SK-N-DZ (cell line): ENCODE measurements around the gene TCF7.

ENCODE experiments used
- DNase-seq: peaks from one replicate; pipeline ENCODE4 v3.0.0-alpha.2; 2015; ENCODE audit warnings: low spot score

The TCF7 gene

DNA sequence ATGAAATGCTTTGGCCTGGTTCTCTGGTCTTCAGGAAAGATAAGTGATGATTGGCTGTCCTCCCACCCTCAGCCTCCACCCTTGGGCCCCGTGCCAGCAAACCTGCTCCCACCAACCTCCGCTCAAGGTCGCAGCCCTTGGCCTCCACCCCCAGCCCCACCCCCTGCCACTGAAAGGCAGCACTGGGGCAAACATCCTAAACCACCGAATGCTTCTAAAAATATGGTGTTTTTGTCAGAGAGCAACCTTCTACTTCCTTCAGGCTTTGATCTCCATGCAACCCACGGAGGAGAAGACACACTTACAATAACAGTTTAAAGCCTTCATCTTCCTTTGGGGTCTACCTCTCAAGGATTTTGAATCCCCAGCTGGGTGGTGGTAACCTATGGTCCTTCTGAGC is 24.0 kb upstream of the TCF7 start:
- DNase-seq: no peak

- DNase-seq: no peak
These were observed 22.8 kb upstream of the TCF7 start for GRCh38 chr5:134091626-134092121.

- no peak for DNase-seq
These were observed 21.6 kb upstream of the TCF7 start for GRCh38 chr5:134092875-134093274.

DNA sequence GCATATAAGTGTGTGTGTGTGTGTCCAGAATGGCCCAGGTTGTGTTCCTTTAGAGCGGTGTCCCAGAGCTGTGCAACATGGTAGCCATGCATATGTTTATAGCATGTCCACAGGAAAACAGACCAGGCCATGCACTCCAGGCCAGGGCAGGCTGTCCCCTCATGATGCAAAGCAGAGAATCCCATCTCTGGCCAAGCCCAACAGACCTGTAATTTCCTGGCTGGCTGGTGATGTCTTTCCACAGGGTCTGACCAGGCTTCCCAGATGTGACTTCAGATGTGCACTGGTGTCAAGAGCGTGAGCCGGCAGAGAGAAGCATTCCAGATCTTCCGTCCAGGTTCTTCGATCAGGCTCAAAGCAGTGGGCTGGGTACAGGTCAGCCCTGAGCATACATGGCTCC is 21.1 kb upstream of the TCF7 start:
- DNase-seq: no peak

GRCh38 chr5:134095293-134095692 is 19.2 kb upstream of the TCF7 start:
- no peak for DNase-seq

- DNase-seq: no peak
These were observed 18.4 kb upstream of the TCF7 start for GRCh38 chr5:134095887-134096589.

DNA sequence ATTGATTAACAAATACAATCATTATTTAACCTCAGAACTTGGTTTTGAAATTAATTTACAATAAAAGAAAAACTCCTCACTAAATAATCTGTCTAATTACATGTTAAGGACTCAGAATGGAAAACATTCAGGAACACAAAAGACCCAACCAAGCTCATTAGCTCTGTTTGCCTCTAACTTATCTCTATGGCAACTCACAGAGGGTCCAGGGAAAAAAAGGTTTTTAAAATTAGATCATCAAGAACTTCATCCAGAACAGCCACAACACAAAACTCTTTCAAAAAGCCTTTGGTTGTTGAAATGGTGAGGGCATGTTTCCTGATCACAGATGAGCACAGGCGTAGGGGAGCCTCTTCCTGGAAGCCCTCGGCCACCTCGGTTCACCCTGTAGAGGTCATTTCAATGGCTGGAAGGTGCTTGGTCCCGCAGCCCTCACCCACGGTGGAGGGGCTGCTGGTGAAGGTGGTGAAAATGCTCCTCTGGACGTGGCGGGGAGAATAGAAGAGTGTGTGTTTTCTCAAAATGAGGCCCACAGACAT is 17.2 kb upstream of the TCF7 start:
- DNase-seq: no peak

DNA sequence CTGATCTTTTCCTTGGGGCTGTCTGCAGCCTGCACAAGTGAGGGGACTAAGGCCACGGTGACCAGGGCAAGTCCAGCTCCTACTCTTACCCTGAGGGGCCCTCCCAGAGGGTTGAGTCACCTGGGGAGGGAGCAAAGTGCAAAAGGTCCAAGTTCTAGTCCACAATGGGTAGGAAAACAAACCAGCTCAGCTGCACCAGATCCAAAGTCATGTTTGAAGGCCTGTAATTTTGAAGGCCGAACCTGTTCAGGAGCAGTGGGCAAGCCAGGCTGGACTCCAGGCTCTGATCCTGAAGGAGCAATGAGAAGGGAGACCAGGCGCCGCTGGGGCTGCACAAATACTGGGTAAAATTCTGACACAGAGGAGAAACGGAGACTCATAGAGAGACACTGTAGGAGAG is 15.8 kb upstream of the TCF7 start:
- no peak for DNase-seq

DNA sequence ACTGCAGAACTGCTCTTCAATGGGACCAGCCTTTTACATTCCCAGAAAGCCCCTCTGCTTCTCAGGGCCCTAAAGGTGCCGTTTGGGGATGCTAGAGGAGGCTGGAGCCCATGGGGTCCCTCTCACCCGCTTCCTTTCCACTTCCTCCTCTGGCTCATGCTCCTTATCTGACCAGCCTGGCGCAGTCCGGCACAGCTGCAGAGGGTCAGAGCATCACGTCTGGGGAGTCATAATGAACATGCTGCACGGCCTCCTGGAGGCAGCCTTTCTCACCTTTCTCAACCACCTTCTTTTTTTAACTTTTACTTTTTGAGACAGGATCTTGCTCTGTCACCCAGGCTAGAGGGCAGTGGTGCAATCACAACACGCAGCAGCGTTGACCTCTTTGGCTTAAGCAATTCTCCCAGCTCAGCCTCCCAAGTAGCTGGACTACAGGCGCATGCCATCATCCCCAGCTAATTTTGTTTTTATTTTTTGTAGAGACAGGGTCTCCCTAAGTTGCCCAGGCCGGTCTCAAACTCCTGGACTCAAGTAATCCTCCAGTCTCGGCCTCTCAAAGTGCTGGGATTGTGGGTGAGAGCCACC is 15.1 kb upstream of the TCF7 start:
- no peak for DNase-seq

DNA sequence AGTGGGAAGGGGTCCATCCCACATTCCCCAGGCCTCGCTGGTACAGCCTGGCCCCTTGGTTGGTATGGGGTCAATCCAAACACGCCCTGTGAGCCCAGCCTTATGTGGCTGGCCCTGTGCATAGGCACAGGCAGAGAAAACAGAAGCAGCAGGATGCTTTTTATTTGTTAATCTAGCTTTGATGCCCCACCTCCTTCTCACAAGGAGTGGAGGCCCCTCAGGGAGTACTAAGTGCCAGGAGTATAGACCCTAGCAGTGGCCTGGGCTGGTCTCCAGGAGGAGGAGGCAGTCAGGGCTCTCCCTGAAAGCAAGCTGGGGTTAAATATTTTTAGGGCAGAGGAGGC is 14.6 kb upstream of the TCF7 start:
- no peak for DNase-seq

DNA sequence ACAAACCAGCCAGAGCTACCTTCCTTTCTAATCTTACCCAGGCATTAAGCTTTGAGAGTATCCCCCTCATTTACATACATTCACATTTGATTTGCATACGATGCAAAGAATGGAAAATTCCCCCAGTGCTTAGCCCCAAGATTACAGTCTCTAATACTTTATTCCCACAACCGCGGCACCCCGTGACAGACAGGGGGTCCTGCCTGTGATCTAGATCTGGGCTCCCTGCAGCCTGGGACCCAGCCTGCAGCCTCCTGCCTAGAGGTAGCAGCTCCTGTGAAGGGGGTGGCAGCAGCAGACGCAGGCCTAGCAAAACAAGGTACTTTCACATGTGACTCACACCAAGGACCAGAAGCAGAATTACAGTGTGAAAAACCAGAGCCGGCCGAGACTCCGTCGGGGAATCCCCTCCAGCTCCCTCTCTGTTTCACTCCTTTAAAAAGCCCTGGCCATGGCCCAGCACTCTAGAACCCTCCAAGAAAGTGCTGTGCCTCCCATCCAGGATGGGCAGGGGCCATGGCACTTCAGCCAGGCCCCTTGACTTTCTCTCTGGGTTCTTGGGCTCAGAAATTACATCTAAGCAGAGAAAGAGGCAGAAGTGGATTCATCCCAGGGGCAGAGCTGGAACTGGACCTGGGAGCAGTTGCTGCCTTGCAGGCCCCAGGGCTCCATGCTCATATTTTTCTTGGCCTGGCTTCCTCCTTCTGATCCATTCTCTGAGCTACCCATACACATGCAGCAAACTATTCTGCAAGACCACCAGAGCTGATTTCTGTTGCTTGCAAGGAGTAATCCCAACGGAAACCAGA is 14.0 kb upstream of the TCF7 start:
- no peak for DNase-seq

GRCh38 chr5:134101686-134102439 is 12.6 kb upstream of the TCF7 start:
- peak; percentile 66 for DNase-seq

DNA sequence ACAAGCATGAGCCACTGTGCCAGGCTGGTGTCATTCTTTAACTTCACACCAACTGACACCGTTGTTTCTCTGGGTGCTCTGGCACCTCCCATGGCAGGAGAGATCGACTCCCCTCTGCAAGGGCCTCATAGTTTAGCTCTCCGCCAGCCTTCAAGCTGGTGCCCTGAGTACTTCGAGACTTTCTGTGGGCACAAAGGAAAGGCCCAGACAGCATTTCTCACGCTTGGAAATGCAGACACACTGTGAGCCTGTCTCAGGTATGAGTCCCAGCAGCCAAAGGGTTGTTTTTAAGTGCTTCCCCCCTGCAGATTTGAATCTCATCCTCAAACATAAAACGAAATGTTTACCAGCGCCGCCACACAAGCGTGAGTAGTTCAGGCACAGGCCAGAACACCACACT is 11.1 kb upstream of the TCF7 start:
- no peak for DNase-seq

DNA sequence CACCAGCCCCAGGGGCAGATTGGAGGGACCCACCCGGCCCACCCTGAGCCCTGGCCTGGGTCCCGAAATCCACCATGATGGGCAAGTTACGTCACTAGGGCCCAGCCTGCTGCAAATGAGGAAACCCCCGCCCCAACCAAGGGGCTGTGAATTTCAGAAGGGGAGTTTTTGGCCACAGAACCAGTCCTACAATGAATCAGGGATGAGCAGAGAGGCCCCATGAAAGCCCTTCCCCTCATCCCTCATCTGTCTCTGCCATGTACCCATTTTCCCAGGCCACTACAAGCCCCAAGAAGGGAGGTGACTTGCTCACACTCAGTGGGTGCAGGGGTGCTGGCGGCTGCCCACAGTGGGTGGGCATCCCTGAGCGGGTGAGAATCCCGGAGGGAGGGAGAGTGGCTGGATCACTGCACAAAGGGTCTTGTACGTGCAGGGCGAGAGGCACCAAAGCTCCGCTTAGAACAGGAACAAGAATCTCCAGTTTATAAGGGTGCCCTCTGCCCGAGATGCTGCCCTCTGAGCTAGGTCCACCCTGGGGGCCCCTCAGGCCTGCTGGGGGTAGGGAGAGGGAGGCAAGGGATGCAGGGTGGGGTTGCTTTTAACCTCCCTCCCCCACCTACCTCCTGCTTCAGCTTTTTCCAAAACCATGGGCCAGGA is 10.4 kb upstream of the TCF7 start:
- no peak for DNase-seq

DNA sequence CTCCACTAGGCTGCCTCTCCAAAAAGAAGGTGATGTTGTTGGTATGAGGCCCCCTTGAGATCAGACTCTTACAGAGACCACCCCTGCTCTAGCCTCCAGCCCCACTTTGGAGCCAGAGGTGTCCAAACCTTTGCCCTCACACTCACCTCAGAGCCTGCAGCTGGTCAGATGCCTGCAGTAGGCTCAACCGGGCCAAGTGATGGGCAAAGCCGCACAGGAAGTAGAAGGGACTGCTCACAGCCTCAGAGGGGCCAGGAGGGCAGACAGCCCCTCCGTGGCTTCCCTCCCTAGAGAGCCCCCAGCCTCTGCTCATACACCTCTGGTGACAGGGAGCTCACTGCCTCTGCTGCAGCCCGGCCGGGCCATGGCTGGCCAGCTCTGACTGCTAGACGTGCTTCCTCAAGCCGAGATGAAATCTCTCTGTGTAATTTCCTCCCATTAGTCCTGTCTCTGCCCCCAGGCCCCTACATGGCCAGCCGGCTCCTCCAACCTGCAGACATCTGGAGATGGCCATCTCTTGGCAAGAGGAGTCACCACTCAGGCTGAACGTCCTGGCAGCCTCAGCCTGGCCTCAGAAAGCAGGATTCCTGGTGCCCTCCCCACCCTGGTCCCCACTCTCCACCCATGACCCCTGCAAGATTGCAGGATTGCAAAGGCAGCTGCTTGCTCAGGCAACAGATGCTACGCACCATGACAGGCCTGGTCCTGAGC is 7.3 kb upstream of the TCF7 start:
- peak; percentile 77 for DNase-seq

- DNase-seq: no peak
These were observed 6.7 kb upstream of the TCF7 start for GRCh38 chr5:134107779-134108178.

- no peak for DNase-seq
These were observed 4.1 kb upstream of the TCF7 start for GRCh38 chr5:134110382-134110781.

- DNase-seq: no peak
These were observed 2.5 kb upstream of the TCF7 start for GRCh38 chr5:134111741-134112647.

DNA sequence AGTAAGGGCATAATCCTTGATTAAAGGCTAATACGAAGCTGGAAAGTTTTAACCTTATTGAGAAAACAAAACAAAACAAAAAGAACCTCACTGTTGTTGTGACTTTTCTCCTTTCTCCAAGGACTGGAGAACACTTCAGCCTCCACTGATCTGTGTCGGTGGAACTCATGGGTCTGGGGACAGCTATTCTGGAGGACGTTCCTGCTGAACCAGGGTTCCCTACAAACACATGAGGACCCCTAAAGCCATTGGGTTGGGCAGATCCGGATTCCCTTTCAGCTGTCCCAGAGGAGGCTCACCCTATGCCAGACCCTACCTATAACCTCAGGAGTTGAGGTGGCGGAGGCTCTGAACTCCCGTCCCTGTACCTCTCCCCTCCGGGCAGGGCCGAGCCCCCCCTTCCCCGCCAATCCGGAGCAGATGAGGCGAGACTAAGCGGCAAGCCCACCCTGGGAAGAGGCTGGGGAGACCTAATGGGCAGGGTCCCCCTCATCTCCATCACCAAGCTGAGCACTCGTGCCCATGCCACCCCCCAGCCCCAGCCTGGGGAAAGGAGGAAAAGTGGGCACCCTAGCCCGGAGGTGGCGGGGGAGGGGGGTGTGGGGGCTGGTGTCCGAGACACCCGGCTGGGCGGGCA is 1.6 kb upstream of the TCF7 start:
- DNase-seq: no peak
